ENCODE results near the gene PRAMEF2.

DNA sequence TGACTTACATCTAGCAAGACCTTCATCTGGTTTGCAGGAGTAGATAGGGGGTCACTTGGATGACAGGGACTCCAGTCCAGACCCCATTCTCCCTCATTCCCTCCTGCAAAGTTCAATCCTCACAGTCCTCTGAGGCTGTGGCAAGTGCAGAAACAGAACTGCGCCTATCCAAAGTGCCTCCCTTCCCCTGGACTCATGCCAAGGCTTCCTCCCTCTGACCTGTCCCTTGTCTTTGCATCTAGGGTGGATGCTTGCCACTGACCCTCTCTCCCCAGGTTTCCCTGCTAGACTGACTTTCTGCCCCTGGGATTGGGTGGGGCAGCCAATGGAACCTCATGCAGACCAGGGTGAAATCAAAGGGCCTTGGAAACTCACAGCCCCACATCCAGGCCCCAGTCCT lies 47.0 kb upstream of the PRAMEF2 start:
- TF ChIP-seq SIN3A (IDR thresholded peaks at IDR 0.05; ENCODE audit: borderline replicate concordance, insufficient read depth, low read length) (no peak), POLR2AphosphoS5 (IDR thresholded peaks at IDR 0.05; ENCODE audit: low read depth, low read length) (no peak), TAF1 (IDR thresholded peaks at IDR 0.05; ENCODE audit: borderline replicate concordance, insufficient read depth, low read length) (no peak)

Data from PFSK-1 (cell line).